GM18867 (cell line): Measurements from ENCODE around the gene DRGX.

Experiments used
- ATAC-seq: cut with Tn5 transposase; IDR thresholded peaks from one replicate; pipeline ENCODE4 v1.9.1; 2021; ENCODE audit warnings: mild to moderate bottlenecking, moderate library complexity; ENCODE audit not compliant: unreplicated experiment

Gene DRGX

DNA sequence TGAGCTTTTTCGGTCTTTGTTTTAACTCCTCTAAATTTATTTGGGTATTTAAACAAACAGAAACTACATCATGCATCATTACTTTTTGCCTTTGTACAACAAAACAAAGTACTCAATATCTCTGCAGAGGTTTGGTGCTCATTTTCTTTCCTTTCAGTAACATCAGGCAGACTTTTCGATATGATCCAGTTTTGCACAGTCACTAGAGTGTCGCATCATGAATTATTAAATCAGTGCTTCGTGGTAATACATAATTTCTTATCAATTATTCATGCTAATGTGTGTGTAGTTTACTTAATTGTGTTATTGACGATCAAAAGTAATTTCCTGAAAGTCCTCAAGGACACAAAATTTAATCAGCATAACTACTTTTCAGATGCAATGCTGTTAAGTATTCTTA lies 31.8 kb downstream of the DRGX start:
- no peak for ATAC-seq

DNA sequence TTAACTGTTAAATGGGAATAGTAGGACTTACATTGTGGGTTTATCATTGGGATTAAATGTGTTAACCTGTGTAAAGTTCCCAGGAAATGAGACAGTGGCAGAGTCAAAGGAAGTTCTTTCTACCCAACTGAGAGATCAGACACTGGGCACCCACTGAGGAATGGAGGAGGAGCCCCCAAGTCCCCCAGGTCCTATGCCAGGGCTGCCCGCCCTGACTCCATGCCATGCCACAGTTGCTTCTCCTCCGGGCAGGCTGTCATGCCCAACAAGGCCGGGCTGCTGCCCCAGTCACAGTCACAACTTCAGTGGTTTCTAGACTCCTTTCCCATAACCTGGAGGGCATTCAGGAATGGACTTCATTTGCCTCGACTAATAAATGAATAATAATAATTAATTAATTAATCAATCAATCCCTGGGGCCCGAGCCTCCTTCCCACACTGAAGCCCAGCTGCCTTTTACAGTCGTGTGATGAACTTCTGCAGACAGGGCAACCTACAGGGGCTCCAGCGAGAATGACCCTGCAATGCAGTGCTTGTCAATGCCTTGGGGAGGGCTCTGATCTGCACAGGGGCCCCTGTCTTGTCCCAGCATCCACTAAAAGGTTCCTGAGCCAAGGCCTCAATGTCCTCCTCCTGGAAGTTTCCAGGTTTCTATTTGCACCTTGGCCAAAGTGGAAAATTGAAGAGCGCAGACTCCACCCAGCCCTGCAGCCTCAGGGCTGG lies 32.4 kb downstream of the DRGX start:
- ATAC-seq = no peak

DNA sequence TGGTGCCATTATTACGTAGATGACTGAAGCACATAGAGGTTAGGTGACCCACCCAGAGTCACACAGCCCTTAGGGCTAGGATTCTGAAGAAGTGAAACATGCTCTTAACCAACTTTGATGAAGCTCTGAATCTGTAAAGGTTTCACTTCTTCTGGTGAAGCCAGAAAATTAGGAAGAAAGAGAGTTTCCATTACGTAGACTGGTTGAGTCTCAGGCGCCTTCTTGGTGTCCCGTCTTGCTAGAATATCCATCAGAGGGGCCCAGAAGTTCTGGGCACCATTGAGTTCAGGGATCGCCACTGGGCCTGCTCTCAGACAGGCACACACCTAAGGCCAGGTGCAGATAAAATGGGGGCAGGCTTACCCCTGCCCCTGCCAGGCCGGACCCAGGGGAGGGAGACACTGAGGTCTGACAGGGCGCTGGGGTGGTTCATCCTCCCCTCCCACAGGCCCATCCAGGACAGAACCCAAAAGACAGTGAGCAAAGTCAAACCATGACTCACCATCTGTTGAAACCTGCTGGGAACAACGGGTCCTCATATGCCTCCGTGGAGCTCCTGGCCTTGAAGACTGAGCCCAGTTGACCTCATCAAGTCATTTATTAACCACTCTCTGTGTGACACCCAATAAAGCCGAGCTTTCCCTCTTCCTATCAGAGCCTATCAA lies 33.2 kb downstream of the DRGX start:
- ATAC-seq = peak; percentile 94

DNA sequence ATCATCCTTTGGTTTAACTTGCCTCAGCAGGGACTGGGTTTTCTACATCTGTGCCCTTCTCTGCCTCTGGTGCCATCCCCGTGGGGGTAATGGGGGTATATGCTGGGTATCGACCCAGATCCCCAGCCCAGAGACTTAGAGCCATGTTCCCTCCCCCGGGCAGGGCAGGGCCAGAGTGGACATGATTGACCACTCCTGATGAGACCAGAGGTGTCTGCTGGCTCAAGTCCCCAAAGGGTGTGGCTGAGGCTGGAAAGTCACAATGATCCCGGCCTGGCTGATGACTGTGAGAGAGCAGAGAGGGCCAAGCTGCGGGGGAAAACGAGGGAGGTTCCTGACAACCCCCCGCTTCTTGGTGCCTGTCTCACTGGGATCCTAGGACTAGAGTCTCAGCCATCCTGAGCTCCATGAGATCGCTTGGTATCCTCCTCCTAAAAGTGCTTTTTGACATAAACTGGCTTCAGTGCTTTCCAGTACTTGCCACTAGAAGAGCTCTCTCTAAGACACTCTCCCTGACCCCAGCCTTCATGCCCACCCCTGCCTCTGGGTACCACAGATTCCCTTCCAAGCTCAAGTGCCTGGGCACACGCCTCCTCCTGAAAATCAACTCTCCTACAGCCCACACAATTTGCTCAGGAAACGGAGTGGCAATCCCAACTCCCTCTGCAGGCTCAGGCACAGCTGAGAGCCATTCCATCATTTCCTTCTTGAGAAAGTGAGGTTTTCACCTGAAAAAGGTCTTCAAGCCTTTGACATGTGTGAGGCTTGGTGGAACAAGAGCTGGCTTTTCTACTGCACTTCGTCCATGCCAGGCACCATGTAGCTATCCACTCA lies 33.9 kb downstream of the DRGX start:
- ATAC-seq = no peak

DNA sequence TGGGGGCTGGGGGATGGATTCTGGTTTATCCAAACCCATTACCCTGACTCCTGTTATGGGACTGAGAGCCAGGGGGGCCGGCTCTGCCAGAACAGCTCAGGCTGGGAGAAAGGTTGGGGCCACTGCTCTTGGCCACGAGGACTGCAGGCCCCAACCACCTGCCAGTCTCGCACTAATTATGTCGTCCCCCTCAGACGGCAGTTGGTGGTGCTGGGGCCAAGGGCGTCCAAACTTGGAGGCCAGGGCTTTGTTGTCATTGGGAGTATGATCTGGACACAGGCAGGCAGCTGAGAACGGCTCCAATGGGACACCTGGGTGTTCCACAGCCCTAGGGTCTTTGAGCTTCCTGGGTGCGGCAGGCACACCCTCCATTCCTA lies 34.7 kb downstream of the DRGX start:
- no peak for ATAC-seq

DNA sequence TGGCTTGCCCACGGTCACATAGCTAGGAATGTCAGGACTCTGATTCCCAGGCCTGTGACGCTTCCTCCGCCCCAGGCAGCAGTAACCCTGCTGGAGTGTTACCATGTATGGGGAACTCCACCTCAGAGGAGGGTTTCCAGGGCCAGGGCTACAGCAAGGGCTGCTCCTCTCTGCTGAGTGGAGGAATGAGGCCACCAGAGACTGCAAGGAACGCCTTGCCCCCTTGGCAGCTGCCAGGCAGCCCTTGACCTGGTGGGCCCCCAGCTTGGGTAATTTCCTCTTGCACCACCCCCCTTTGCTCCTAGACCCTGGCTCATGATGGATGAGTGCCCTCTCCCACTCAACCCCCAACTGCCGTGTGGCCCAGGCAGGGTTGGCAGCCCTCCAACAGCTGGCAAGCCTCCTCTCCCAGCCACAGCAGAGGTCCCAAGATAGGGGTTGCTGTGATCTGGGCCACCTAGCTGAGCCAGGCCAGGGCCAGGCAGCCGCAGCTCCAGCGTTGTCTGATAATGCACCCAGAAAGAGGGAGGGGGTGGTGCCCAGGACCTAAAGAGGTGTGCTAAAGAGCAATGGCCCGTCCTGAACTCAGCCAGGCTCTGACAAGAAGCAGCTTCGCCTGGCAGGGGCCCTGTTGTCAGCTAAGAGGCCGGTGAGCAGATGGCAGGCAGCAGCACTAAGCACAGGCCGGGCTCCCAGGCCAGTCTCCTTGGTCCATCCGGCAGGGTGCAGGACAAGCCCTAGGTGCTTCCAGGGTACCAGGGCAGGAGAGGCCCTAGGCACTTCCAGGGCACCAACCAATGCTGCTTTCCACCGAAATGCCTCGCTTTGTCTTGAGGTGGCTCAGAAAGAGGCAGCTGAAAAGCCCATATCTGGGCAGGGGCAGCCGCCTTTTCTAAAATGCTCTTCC lies 35.4 kb downstream of the DRGX start:
- no peak for ATAC-seq

DNA sequence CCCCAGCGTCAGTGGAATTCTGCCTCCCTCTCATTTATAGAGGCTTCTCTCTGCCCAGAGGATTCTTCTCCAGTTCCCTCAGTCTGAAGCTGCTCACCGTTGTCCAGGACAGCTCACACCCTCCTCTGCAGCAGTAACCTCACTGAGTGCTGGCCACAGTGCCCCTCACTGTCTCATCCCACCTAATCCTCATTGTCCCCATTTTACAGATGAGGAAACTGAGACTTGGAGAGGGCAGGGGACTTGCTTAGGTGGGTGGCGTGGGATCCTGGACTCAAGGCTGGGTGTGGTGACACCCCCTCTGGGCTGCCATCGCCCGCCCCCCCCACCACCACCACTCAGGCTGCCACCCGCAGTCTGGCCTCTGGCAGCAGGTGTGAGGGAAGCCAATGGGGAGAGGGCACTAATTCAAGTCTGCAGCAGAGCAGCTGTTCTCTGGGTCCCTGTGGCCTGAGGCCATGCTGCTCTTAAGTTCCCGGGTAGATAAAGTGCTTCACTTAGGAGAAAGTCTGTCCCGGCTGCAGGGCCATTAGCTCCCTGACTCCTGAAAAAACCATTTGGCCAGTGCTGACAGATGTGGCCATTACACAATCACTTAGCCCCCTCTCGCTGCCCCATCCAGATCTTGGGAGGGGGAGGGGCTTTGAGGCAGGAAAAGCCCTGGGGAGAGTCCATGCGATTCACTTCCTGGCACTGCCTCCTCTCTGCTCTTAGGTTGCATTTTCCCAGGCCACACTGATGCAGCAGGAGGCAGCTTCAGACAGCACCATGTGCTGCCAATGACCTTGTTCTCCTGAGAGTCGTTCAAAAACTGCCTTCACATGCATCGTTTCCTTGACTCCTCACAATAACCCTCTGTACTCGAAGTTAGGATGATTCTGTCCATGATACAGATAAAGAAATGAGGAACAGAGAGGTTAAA lies 36.3 kb downstream of the DRGX start:
- ATAC-seq = no peak

DNA sequence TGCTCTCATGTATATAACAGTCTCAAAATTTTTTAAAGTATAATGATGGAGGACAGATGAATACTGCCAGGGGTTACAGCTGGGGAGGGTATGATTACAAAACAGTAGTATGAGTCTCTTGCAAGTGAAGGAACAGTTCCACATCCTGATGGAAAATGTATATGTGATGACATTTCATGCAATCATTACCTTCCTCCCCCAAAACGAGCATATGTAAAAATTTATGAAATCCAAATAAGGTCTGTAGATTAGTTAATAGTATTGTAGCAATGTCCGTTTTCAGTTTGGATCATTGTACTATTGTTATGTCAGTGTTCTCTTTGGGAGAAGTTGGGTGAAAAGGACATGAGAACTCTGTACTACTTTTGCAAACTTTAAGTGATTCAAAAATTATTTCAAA lies 38.0 kb downstream of the DRGX start:
- no peak for ATAC-seq

DNA sequence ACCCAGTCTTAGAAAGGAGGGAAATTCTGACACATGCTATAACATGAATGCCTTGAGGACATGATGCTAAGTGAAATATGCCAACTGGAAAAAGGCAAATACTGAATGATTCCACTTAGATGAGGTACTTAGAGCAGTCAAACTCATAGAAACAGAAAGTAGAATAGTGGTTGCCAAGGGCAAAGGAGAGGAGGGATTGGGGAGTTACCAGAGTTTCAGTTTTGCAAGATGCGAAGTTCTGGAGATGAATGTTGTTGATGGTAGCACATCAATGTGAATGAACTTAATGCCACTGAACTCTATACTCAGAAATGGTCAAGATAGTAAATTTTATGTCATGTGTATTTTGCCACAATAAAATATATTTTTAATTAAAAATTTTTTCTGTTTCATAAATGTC lies 38.9 kb downstream of the DRGX start:
- ATAC-seq = no peak

DNA sequence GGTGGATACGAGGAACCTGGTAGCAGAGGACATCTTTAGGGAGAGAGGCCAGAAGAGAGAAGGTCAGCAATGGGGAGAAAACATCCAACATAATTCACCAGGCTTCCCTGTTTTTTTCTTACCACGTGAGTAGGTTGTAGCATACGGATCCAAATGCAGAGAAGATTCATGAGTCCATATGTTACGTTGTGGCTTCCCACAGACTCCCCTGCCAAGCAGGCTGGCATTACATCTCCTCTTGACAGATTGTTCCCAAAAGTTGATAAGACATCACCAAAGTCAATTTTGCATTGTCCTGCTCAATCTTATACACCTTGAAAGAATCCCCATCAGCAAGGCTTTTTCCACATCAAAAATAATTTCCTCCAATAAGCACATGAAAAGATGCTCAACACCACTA lies 39.7 kb downstream of the DRGX start:
- no peak for ATAC-seq

DNA sequence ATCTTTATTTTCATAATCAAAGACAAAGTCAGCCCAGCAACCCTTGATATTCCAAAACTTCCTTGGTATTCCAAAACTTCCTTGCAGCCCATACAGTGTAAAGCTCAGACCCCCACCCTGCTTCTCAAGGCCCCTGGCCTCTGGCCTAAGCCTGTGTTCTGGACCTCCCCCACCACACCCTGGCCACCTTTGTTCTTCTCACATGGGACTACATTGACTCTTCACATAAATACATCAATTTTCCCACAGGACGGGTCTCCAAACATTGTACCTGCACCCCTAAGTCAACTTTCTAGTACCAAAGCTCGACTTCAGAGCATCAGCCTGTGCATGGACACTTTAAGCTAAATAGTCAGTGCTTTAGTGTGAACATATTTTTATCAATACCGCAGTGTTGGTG lies 40.7 kb downstream of the DRGX start:
- no peak for ATAC-seq

DNA sequence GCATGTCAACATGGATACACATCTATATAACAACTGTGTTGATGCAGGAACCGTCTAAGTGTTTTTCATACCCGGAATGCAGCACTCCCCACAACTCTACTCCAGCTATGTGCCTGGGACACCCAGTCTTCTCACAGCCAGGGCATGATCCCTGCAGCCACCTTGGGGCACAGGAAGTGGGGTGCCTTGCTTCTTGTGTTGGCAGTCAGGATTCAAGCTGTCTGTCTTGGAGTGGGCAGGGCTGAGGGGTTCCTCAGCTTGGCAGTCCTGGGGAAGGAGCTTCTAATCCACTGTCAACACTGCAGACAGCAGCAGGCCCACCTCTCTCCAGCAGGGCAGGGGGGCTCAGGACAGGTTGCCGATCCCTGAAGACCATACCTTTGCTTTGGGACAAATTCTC lies 41.3 kb downstream of the DRGX start:
- no peak for ATAC-seq

DNA sequence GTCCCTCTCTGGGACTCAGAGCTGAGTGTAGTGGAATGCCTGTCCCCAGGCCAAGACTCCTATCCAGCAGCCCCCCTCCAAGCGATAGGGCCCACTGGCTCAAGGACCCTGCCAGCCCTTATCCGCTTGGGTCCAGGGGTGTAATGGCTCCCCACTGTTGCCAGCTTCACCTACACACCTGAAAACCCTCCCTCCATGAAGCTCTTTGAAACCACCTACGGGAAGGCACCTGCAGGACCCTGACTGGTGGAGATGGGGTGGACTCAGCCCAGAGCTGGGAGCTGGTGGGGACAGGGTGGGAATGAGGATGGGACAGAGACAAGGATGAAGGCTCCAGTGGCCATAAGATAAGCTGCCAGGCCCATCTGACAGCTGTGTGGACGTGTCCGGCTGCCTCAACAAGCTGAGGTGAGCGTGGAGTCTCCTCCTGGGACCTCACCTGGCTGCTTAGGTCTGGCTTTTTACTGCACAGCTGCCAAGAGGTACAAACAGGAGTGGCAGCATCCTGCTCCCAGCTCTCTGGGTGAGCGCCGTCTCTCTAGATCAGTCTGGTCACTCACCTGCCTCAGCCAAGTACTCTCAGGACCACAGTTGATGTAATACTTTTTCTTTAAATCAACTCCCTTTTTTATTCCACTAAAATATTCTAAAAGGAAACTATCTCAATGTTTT lies 41.9 kb downstream of the DRGX start:
- ATAC-seq = no peak

DNA sequence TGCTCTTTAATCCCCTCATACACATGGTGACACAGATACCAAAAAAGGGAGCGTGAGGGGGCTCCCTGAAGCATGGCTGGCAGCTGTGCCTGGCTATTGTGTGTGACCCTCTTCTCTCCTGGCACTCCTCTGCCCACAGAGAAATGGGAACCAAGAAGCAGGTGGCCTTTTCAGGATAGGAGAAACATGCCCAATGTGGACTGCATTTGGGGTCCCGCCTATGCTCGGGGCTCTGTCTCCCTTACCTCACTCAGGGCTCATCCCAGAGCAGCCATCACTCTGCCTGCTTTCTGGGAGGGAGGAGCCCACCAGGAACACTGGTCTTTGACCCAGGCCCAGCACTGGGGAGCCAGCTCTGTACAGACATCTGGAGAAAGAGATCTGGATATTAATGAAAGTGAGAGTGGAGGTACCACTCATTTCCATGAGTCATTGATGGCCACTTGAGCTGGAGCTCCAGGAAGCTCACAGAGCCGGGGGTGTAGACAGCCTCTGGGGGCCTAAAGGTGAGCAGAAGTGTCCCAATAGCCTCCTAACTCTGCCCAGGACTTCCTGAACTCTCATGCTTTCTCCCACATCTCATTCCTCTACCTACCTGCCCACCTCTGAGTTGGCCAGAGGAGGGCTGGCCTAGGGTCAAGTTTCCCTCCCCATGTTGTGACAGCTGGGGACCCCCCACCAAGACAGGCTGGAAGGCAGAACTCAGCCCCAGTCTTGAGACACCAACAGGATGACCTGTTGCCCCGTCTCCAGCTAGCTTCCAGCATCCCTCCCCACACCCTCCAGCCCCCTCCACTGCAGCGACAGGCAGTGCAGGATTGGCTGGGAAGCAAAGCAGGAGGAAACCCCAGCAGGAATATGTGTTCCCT lies 42.6 kb downstream of the DRGX start:
- no peak for ATAC-seq

DNA sequence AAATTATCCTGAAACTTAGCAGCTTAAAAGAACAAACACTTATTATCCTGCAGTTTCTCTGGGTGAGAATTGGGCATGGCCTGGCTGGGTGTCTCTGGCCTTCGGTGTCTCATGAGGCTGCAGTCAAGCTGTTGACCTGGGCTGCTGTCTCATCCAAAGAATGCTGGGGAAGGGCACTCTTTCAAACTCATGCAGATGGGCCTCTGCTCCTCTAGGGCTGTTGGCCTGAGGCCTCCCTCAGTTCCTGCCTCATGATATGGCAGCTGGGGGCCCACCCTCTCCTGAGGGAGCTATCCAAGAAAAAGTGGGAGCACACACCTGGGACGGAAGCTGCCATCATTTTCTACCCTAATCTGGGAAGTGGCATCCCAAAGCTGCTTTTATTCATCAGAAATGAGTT lies 43.6 kb downstream of the DRGX start:
- ATAC-seq = no peak

DNA sequence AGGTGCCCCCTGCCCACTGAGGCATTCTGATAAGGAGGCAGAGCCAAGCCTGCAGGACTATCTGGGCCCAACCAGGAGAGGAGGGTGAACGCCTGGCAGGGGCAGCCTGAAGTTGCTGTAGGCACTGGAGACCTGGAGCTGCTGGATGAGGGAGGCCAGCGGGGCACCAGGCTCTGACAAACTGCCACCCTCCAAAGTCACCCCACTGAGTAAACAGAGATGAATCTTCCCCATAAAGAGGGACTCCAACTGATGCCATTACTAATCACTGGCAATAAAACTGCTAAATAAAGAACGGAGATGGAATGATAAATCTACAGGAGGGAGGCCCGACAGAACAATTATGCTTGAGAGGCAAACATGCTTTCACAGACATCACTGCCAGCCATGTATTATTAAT lies 44.2 kb downstream of the DRGX start:
- ATAC-seq = no peak

DNA sequence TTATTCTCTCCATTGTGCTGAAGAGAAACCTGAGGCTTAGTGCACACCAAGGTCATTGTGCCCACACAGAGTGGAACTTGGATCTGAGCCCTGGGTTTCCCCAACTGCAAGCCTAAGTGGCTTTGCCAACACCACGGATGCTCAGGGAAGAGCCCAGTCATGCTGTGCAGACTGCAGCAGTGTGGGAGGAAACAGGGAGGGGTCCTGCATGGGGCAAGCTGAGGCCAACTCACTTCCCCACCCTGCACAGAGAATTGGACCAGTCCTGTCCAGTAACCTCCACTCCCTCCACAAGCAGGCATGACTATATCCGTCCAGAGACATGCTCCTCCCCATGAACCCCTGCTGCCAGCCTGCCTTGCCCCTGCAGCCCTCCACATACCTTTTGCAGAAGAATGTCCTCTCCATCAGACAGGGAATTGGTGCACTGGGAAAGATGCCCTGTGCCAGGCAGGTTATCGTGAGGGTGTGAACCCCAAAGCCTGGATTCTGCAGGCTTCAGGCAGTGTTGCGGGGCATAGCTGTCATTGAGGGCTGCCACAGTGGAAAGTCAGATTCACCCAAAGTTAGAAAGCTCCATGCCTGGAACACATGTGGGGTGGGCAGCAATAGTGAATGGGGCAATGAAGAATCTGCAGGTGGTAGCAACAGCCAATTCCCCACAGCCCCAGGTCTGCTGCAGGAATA lies 44.9 kb downstream of the DRGX start:
- ATAC-seq = no peak

DNA sequence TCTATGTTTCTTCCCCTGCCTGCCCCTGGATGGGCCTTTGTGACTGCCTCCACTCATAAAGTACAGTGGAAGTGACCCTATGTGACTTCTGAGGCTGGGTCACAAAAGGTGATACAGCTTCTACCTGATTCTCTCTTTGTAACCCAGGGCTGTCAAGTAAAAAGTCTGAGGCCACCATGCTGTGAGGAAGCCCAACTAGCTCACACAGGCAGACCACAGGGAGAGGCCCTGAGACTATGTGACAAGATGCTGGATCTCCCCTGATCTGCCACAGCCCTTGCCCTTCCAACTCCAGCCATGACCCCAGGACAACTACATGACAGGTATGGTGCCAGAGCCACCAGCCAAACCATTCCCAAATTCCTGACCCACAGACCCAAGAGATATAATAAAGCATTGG lies 45.8 kb downstream of the DRGX start:
- no peak for ATAC-seq
